ENCODE data around the gene DCP1B.

GRCh38 chr12:1993871-1994371, 10.3 kb downstream of the DCP1B start:
- TF ChIP-seq CTCF (IDR thresholded peaks at IDR 0.05): no peak
- TF ChIP-seq TCF7L2 (IDR thresholded peaks at IDR 0.05; ENCODE audit: low read depth, low read length): no peak
